ENCODE results near the gene DBN1.

DBN1 gene

DNA sequence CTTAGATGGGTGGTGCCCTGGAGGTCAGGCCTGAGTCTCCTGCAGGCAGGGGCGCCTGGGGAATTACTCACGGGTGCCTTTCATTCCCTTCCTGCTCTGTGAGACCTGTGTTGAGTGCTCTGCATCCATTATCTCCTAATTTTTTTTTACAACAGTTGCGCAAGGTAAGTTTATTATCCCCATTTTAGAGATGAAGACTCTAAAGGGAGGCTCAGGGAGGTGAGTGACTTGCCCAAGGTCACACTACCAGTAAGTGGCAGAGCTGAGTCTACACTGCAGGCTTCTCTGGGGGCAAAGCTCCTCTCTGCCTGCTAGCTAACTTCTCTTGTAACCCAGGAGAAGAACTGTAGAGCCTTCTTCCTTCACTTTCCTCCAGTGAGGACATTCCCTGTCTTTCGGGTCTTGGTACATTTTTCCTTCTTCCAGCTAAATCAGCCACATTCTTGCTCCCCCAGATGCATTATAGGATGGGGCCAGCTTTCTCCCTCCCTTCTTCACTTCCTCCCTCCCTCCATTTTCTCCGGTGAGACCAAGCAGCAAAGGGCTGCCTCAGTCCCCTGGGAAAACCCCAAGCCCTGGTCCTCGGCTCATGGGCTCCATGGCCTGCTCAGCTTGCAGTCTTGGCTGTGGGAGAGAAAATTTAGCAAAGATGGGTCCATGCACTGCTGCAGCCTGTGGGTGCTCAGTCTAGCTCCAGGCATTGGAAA, 25.0 kb downstream of the DBN1 start:
- H3K9ac ChIP-seq (ENCODE audit: low read depth, low read length): peak overlapping the region; percentile 65; the same call in 1 of the 2 replicates
- peaks cover 50% of the 10 kb centered on the region for H3K27me3 ChIP-seq (ENCODE audit: insufficient read depth, low read length)
- no peaks in the 10 kb centered on the region for H3K36me3 ChIP-seq (ENCODE audit: insufficient read depth, low read depth, low read length)
- H3K4me3 ChIP-seq (ENCODE audit: low read length): peak overlapping the region; percentile 63; the same call in 1 of the 2 replicates
- no peaks in the 10 kb centered on the region for H3K9me3 ChIP-seq (ENCODE audit: insufficient read depth, low read depth, low read length)
- peaks cover 6% of the 10 kb centered on the region; the same call in 1 of the 2 replicates for H3K4me1 ChIP-seq (ENCODE audit: insufficient read depth, low read length)
- no peak overlapping the region for H3K27ac ChIP-seq (ENCODE audit: low read length)

DNA sequence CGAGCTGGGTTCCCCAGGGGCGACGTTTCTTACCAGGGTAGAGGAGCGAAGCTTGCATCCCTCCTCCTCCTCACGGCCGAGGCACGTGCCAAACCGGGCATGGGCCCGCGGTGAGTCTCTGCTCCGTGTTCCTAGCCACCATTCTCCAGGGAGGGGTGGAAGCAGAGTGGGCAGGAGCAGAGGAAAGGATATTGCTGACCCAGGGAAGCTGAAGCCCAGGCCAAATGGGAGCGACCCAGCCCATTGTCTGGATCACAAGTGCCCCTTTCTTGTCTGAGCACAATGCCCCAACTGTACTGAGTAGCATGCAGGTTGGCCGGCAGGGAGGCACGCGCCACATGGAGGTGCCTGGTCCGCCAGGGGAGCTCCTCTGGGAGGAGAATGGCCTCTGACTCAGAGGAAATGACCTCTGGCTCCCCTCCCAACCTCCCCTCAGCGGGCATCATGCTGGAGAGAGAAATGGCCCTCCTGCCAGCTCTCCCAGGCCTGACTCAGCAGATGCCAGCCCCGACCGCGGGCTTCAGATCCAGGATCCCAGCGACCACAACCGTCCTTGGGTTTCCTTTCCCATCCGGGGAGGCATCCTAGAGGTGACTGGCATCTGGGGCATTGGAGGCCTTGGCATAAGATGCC, 25.7 kb downstream of the DBN1 start:
- Histone ChIP-seq H3K36me3 (ENCODE audit: insufficient read depth, low read depth, low read length) (no peaks in the 10 kb centered on the region), H3K27me3 (ENCODE audit: insufficient read depth, low read length) (peaks cover 45% of the 10 kb centered on the region), H3K9me3 (ENCODE audit: insufficient read depth, low read depth, low read length) (no peaks in the 10 kb centered on the region), H3K27ac (ENCODE audit: low read length) (no peak overlapping the region), H3K4me1 (ENCODE audit: insufficient read depth, low read length) (peaks cover 6% of the 10 kb centered on the region; the same call in 1 of the 2 replicates), H3K9ac (ENCODE audit: low read depth, low read length) (peak overlapping the region; percentile 65; the same call in 1 of the 2 replicates), H3K4me3 (ENCODE audit: low read length) (peak overlapping the region; percentile 63)

GRCh38 chr5:177447066-177447610, 26.3 kb downstream of the DBN1 start:
- Histone ChIP-seq H3K9me3 (ENCODE audit: insufficient read depth, low read depth, low read length) (no peaks in the 10 kb centered on the region), H3K27me3 (ENCODE audit: insufficient read depth, low read length) (peaks cover 45% of the 10 kb centered on the region), H3K4me3 (ENCODE audit: low read length) (peak overlapping the region; percentile 67; the same call in 1 of the 2 replicates), H3K4me1 (ENCODE audit: insufficient read depth, low read length) (peaks cover 6% of the 10 kb centered on the region; the same call in 1 of the 2 replicates), H3K27ac (ENCODE audit: low read length) (no peak overlapping the region), H3K36me3 (ENCODE audit: insufficient read depth, low read depth, low read length) (no peaks in the 10 kb centered on the region), H3K9ac (ENCODE audit: low read depth, low read length) (peak overlapping the region; percentile 65; the same call in 1 of the 2 replicates)

DNA sequence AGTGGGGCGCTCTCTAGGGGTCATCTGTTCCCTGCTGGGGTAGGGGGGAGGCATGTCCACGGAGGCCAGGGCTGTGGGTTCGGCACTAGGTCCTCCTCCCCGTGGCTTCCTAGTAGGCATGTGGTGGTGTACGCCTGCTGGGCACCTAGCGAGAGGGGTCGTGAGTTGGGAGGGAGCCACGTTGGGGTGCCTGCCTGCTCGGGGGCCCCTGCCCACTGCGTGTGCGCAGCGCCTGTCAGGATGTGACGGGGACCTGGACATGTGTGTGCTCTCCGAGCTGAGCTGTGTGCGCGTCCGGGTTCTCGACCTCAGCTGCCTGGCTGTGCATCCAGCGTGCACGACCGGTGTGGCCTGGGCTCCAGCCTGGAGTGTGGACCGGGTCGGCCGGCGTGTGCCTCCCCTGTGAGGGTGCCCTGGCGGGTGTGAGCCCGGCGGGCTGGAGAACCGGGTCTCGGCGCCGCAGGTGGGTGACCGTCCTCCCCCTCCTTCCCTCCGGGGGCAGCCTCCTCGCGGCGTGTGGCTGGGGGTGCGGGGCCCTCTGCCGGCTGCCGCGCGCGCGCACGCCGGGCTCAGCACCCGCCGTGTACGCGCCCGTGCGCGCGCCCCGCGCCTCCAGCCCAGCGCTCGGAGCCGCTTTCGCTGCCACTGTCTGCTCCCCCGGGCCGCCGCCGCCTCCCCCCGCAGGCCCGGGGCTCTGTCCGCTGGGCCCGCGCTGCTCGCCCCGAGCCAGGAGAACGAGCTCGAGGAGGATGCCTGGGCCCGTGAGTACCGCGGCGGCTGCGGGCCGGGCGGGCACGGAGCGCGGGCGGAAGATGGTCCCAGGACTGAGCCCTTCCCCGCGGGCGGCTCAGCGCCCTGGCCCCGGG, 27.0 kb downstream of the DBN1 start, which contains the start of gene PRR7:
PRR7 (plus strand) TSS at position 615 of the 866 bp plus-strand sequence. CDS start 8,254 bp downstream, outside the sequence.
- no peaks in the 10 kb centered on the region for H3K9me3 ChIP-seq (ENCODE audit: insufficient read depth, low read depth, low read length)
- H3K9ac ChIP-seq (ENCODE audit: low read depth, low read length): peak within 1 kb of the TSS; percentile 74
- no peak within 1 kb of the TSS for H3K27ac ChIP-seq (ENCODE audit: low read length)
- peaks cover 45% of the 10 kb centered on the region for H3K27me3 ChIP-seq (ENCODE audit: insufficient read depth, low read length)
- H3K4me3 ChIP-seq (ENCODE audit: low read length): peak within 1 kb of the TSS; percentile 67
- no peaks in the 10 kb centered on the region for H3K36me3 ChIP-seq (ENCODE audit: insufficient read depth, low read depth, low read length)
- H3K4me1 ChIP-seq (ENCODE audit: insufficient read depth, low read length): peaks cover 6% of the 10 kb centered on the region; the same call in 1 of the 2 replicates

DNA sequence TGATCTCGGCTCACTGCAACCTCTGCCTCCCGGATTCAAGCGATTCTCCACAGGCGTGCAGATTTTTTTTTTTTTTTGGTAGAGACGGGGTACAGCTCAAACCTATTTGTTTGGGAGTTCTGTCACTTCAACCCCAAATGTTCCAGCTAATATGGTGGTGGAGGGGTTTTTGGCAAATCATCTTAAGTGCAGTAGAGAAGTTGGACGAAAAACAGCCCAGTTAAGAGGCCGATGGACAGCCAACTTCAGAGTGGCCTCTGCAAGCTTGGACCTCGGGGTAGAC, 27.6 kb downstream of the DBN1 start:
- Histone ChIP-seq H3K27ac (ENCODE audit: low read length) (no peak overlapping the region), H3K9me3 (ENCODE audit: insufficient read depth, low read depth, low read length) (no peaks in the 10 kb centered on the region), H3K27me3 (ENCODE audit: insufficient read depth, low read length) (peaks cover 45% of the 10 kb centered on the region)

DNA sequence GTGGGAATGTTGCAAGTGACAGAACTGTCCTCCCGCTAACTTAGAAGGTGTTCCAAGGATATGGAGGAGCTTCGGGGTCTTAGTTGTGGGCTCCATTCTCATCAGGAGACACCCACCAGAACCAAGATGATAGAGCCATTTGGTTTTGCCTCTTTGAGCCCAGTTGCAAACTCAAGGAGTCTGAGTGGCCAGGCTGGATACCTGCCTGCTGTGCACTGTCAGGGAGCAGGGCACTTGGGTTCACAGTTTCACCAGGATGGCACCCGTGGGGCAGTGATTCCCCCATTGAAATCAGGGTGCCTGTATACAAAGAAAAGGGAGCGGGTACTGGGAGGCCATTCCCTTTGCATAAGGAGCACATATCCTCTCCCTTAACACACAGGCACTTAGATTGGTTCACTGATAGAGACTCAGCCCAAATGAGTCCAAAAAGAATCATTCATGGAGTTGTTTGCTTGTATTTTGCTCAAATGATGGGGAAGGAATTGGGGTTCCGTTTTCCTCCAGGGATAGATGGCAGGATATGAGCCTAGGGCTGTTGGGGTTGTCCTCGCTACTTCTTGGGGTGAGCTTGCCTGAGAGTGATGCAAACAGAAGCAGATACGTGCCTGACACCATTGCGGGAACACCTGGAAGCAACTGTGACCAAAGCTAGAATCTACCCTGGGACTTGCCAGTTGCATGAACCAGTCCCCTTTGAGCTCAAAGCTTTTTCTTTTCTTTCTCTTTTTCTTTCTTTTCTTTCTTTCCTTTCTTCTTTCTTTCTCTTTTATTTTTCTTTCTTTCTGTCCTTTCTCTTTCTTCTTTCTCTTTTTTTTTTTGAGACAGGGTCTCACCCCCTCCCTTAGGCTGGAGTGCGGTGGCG, 28.1 kb downstream of the DBN1 start:
- Histone ChIP-seq H3K27ac (ENCODE audit: low read length) (no peak overlapping the region), H3K9ac (ENCODE audit: low read depth, low read length) (peak overlapping the region; percentile 74; the same call in 1 of the 2 replicates), H3K27me3 (ENCODE audit: insufficient read depth, low read length) (peaks cover 45% of the 10 kb centered on the region), H3K9me3 (ENCODE audit: insufficient read depth, low read depth, low read length) (no peaks in the 10 kb centered on the region), H3K4me3 (ENCODE audit: low read length) (peak overlapping the region; percentile 67; the same call in 1 of the 2 replicates), H3K36me3 (ENCODE audit: insufficient read depth, low read depth, low read length) (no peaks in the 10 kb centered on the region), H3K4me1 (ENCODE audit: insufficient read depth, low read length) (peaks cover 6% of the 10 kb centered on the region; the same call in 1 of the 2 replicates)

More for the DNA sequence above, 27.6 kb downstream of the DBN1 start:
- Histone ChIP-seq H3K36me3 (ENCODE audit: insufficient read depth, low read depth, low read length) (no peaks in the 10 kb centered on the region), H3K9ac (ENCODE audit: low read depth, low read length) (peak overlapping the region; percentile 74; the same call in 1 of the 2 replicates), H3K4me1 (ENCODE audit: insufficient read depth, low read length) (peaks cover 6% of the 10 kb centered on the region; the same call in 1 of the 2 replicates), H3K4me3 (ENCODE audit: low read length) (peak overlapping the region; percentile 67)

GRCh38 chr5:177444106-177445051, 29.1 kb downstream of the DBN1 start:
- Histone ChIP-seq H3K27me3 (ENCODE audit: insufficient read depth, low read length) (peaks cover 40% of the 10 kb centered on the region), H3K27ac (ENCODE audit: low read length) (no peak overlapping the region), H3K9ac (ENCODE audit: low read depth, low read length) (no peak overlapping the region), H3K36me3 (ENCODE audit: insufficient read depth, low read depth, low read length) (no peaks in the 10 kb centered on the region), H3K4me3 (ENCODE audit: low read length) (no peak overlapping the region), H3K9me3 (ENCODE audit: insufficient read depth, low read depth, low read length) (no peaks in the 10 kb centered on the region), H3K4me1 (ENCODE audit: insufficient read depth, low read length) (peaks cover 11% of the 10 kb centered on the region; the same call in 1 of the 2 replicates)

GRCh38 chr5:177443144-177443983, 30.1 kb downstream of the DBN1 start:
- H3K4me3 ChIP-seq (ENCODE audit: low read length): no peak overlapping the region
- H3K27me3 ChIP-seq (ENCODE audit: insufficient read depth, low read length): peaks cover 33% of the 10 kb centered on the region
- H3K36me3 ChIP-seq (ENCODE audit: insufficient read depth, low read depth, low read length): peaks cover 6% of the 10 kb centered on the region; the same call in 1 of the 2 replicates
- H3K9ac ChIP-seq (ENCODE audit: low read depth, low read length): no peak overlapping the region
- H3K27ac ChIP-seq (ENCODE audit: low read length): no peak overlapping the region
- H3K9me3 ChIP-seq (ENCODE audit: insufficient read depth, low read depth, low read length): no peaks in the 10 kb centered on the region
- peaks cover 9% of the 10 kb centered on the region; the same call in 1 of the 2 replicates for H3K4me1 ChIP-seq (ENCODE audit: insufficient read depth, low read length)

GRCh38 chr5:177442066-177442826, 31.2 kb downstream of the DBN1 start:
- no peaks in the 10 kb centered on the region for H3K9me3 ChIP-seq (ENCODE audit: insufficient read depth, low read depth, low read length)
- peaks cover 14% of the 10 kb centered on the region for H3K36me3 ChIP-seq (ENCODE audit: insufficient read depth, low read depth, low read length)
- H3K27ac ChIP-seq (ENCODE audit: low read length): no peak overlapping the region
- H3K27me3 ChIP-seq (ENCODE audit: insufficient read depth, low read length): peaks cover 24% of the 10 kb centered on the region
- H3K4me3 ChIP-seq (ENCODE audit: low read length): no peak overlapping the region
- H3K9ac ChIP-seq (ENCODE audit: low read depth, low read length): no peak overlapping the region
- H3K4me1 ChIP-seq (ENCODE audit: insufficient read depth, low read length): peaks cover 5% of the 10 kb centered on the region; the same call in 1 of the 2 replicates

All from iPS-20b (cell line).